Ishikawa (cell line): ENCODE data around the gene INTS6L.

ENCODE experiments used
- CEBPB ChIP-seq: IDR thresholded peaks from 2 replicates; pipeline ENCODE4 v1.6.1; 2012
- CREB1 ChIP-seq: IDR thresholded peaks from 2 replicates; pipeline ENCODE4 v1.6.1; 2012; ENCODE audit warnings: low read depth
- EGR1 ChIP-seq: IDR thresholded peaks from 2 replicates; pipeline ENCODE4 v1.6.1; 2012
- EP300 ChIP-seq: IDR thresholded peaks from 2 replicates; pipeline ENCODE4 v1.6.1; 2012; ENCODE audit warnings: borderline replicate concordance
- FOXM1 ChIP-seq: IDR thresholded peaks from 2 replicates; pipeline ENCODE4 v1.6.1; 2012; ENCODE audit warnings: low read depth, borderline replicate concordance
- NFIC ChIP-seq: IDR thresholded peaks from 2 replicates; pipeline ENCODE4 v1.6.1; 2012
- RAD21 ChIP-seq: IDR thresholded peaks from 2 replicates; pipeline ENCODE4 v1.6.1; 2012; ENCODE audit warnings: low read depth
- TAF1 ChIP-seq: IDR thresholded peaks from 2 replicates; pipeline ENCODE4 v1.6.1; 2012; ENCODE audit warnings: low read depth, mild to moderate bottlenecking
- TCF12 ChIP-seq: IDR thresholded peaks from 2 replicates; pipeline ENCODE4 v1.6.1; 2012; ENCODE audit warnings: low read depth
- TEAD4 ChIP-seq: IDR thresholded peaks from 2 replicates; pipeline ENCODE4 v1.6.1; 2012
- YY1 ChIP-seq: IDR thresholded peaks from 2 replicates; pipeline ENCODE4 v1.6.1; 2012; ENCODE audit warnings: low read depth
- ZBTB7A ChIP-seq: IDR thresholded peaks from 2 replicates; pipeline ENCODE4 v1.6.1; 2012; ENCODE audit warnings: low read depth
- TF ChIP-seq, protein P1 (sequence below): IDR thresholded peaks from 2 replicates; pipeline ENCODE4 v1.6.1; 2012
- TF ChIP-seq, protein P2 (sequence below): IDR thresholded peaks from 2 replicates; pipeline ENCODE4 v1.6.1; 2012
- TF ChIP-seq, protein P3 (sequence below): IDR thresholded peaks from 2 replicates; pipeline ENCODE4 v1.6.1; 2012; ENCODE audit warnings: low read depth, mild to moderate bottlenecking

INTS6L gene

DNA sequence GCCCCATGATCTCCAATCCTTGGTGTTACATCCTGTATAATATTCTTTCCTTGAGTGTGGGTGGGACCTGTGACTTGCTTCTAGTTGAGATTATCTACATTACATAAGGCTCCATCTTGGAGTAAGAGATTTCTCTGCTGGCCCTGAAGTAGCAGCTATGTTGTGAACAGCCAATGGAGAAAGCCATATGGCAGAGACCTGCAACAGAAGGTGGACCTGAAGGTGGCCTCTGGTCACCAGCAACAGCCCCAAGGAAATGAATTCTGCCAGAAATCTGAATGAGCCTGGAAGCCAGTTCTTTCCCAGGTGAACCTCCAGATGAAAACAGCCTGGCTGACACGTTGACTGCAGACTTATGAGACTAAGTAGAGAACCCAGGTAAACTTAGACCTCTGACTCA, 2.3 kb upstream of the INTS6L start:
- TF ChIP-seq, protein P1, sequence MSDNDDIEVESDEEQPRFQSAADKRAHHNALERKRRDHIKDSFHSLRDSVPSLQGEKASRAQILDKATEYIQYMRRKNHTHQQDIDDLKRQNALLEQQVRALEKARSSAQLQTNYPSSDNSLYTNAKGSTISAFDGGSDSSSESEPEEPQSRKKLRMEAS, result no peak
- TF ChIP-seq CREB1, result no peak
- no peak for TF ChIP-seq RAD21
- TF ChIP-seq NFIC, result no peak
- TF ChIP-seq EP300, result no peak

DNA sequence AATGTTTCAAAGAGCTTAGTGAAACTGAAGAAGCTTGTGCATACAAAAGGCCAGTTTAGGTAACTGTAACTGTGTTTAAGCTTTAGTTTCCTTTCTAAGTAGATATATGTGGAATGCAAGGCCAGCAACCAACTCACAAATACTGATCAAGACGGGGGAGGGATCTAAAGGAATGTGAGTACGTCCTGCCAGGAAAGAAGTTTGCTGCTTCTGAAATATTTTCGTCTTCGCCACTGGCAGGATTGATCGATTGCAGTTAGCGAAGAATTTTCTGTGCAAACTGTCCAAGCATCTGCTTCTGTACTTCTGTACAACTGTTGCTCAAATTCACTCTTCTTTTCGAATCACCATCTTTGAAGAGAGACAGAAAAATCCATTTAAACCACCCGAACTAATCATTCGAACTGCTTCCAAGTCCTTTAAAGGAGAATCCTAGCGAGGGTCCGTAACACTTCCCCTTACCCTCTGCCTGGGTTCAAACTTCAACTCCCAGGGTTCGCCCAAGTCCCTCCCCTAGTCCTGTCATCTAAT, 373 bp upstream of the INTS6L start:
- TF ChIP-seq EGR1 (no peak), CEBPB (no peak), NFIC (no peak)

DNA sequence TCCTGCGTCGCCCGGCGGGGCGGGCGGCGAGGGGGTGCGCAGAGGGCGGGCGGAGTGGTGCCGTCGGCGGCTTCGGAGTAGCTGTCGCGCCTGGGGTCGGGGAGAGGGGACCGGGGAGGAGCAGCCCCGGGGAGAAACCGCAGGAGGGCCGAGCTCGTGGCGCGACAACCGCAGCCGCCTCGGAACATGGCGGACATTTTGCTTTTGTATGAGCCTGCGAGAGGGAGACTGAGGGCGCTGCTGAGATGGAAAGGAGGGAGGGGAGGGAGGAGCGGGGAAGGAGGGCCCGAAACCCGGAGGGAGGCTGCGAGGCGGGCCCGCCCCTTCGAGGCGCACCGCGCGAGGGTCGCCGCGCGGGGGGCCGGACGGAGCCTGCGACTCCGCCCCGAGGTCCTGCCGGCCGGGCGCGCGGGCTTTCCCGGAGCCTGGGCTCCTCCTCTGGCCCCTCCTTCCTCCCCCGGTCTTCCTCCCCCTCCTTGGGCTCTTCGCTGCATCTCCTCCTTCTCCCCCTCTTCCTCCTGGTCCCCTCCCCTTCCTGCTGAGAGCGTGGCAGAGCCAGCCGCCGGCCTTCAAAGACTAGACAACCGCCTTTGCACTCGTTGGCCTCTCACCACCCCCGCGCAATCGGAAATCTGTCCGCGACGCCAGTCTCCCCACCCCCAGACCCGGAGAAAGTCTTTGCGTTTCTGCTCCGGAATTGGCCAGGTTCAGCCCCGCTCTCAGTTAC, 1.1 kb downstream of the INTS6L start:
- TF ChIP-seq TEAD4 (no peak), ZBTB7A (no peak), RAD21 (no peak), TCF12 (no peak), YY1 (peak; percentile 56; the same call in 1 of the 2 replicates), TAF1 (no peak; the same call in 1 of the 2 replicates), EP300 (no peak), EGR1 (peak; percentile 49), CREB1 (no peak), CEBPB (no peak), NFIC (no peak)
- TF ChIP-seq, protein P2, sequence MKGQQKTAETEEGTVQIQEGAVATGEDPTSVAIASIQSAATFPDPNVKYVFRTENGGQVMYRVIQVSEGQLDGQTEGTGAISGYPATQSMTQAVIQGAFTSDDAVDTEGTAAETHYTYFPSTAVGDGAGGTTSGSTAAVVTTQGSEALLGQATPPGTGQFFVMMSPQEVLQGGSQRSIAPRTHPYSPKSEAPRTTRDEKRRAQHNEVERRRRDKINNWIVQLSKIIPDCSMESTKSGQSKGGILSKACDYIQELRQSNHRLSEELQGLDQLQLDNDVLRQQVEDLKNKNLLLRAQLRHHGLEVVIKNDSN, result no peak
- TF ChIP-seq, protein P3, sequence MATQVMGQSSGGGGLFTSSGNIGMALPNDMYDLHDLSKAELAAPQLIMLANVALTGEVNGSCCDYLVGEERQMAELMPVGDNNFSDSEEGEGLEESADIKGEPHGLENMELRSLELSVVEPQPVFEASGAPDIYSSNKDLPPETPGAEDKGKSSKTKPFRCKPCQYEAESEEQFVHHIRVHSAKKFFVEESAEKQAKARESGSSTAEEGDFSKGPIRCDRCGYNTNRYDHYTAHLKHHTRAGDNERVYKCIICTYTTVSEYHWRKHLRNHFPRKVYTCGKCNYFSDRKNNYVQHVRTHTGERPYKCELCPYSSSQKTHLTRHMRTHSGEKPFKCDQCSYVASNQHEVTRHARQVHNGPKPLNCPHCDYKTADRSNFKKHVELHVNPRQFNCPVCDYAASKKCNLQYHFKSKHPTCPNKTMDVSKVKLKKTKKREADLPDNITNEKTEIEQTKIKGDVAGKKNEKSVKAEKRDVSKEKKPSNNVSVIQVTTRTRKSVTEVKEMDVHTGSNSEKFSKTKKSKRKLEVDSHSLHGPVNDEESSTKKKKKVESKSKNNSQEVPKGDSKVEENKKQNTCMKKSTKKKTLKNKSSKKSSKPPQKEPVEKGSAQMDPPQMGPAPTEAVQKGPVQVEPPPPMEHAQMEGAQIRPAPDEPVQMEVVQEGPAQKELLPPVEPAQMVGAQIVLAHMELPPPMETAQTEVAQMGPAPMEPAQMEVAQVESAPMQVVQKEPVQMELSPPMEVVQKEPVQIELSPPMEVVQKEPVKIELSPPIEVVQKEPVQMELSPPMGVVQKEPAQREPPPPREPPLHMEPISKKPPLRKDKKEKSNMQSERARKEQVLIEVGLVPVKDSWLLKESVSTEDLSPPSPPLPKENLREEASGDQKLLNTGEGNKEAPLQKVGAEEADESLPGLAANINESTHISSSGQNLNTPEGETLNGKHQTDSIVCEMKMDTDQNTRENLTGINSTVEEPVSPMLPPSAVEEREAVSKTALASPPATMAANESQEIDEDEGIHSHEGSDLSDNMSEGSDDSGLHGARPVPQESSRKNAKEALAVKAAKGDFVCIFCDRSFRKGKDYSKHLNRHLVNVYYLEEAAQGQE, result no peak
- TF ChIP-seq, protein P1, result peak; percentile 56

DNA sequence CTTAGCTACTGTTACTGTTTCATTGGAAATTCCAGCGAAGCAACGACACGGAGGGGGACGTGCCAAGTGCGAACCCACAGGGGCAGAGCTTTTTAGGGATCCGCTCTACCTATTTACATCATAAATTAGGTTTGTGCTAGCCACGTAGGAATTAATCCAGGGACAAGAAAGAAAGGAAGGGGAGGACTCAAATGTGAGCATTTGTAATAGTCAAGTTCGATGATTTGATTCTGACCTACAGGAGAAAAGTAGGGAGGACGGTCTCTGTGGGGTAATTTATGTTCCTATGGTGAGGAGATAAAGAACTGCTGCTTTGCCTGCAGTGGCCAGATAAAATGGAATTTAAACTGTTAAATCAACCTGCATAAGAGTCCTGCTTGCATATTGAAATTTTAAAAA, 1.7 kb downstream of the INTS6L start:
- TF ChIP-seq TEAD4 (no peak), FOXM1 (no peak), NFIC (no peak), CEBPB (no peak), CREB1 (no peak), ZBTB7A (no peak), TCF12 (no peak), EGR1 (no peak), EP300 (no peak), YY1 (no peak), TAF1 (no peak)
- TF ChIP-seq, protein P1, result no peak
- TF ChIP-seq, protein P2, result no peak

DNA sequence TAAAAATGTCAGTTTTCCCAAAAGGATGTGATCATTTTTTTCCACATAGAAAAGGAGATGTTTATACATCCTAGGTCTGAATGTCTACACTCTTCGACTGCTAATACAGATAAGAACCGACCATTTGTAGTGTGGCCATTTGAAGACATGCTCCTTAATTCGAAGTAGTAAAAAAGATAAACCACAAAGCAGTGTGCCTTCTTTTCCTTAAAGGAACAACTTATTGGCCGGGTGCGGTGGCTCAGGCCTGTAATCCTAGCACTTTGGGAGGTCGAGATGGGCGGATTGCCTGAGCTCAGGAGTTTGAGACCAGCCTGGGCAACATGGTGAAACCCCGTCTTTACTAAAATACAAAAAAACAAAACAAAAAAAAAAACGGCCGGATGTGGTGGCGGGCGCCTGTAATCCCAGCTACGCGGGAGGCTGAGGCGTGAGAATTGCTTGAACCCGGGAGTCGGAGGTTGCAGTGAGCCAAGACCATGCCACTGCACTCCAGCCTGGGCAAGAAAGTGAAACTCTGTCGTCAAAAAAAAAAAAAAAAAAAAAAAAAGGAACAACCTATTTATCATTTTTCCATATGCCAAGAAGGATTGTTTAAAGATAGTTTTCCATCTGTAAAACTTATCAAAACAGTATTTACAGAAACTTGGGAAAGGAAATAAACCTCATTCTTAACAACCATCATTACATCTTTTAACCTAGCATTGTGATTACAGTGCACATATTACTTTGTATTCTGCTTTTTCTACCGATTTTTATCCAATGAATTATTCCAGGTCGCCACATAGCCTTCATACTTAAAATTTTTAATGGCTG, 2.6 kb downstream of the INTS6L start:
- TF ChIP-seq TAF1 (no peak), FOXM1 (no peak), CEBPB (no peak), ZBTB7A (no peak), CREB1 (no peak), EGR1 (no peak)
- TF ChIP-seq, protein P1, result no peak

DNA sequence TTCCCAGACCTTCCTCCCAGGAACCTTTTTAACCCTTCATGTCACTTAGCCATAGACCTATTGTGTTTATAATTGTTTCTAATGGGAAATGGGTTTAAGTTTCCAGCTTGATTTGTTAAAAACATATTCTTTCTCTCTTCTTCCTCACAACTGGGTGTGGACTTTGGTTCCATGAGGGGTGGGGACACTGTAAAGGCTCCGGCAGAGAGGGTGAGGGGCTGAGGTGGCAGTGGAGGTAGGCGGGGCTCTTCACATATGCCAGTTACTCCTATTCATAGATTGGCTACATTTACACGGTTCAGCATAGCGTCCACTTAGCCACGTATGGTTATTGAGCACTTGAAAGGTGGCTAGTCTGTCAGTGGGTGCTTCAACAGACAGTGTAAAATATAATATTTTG, 7.8 kb downstream of the INTS6L start:
- TF ChIP-seq TCF12 (no peak), TEAD4 (no peak), ZBTB7A (no peak), EP300 (no peak), CEBPB (no peak), TAF1 (no peak), NFIC (no peak), RAD21 (no peak), CREB1 (no peak), FOXM1 (no peak)
- TF ChIP-seq, protein P3, result no peak
